ENCODE measurements around the gene EXOC6B. TPM values are rescaled to one million over a fixed set of nuclear protein-coding genes. Genes with fewer than 3 reads are reported as not detected.

EXOC6B gene
- total RNA-seq, 1 experiment from 2014 or later, result 40.1 TPM

GRCh38 chr2:72338076-72338475, 487.8 kb downstream of the EXOC6B start:
- no peaks in the 10 kb centered on the region for H3K27me3 Mint-ChIP-seq (ENCODE audit: low read depth)
- no peak overlapping the region for H3K27ac Mint-ChIP-seq
- H3K4me1 ChIP-seq (ENCODE audit: insufficient read depth, low read length), result no peaks in the 10 kb centered on the region
- H2BK15ac ChIP-seq (ENCODE audit: low read depth, low read length), result no peak overlapping the region
- H4K91ac ChIP-seq (ENCODE audit: insufficient read length, low read depth, low read length), result no peak overlapping the region
- H2BK5ac ChIP-seq (ENCODE audit: insufficient read length, low read length), result no peak overlapping the region
- no peak overlapping the region for H3K27ac ChIP-seq (ENCODE audit: insufficient read length, low read depth, low read length)
- H3K36me3 Mint-ChIP-seq (ENCODE audit: insufficient read depth in 1 of 3, low read depth in 3 of 3), result no peaks in the 10 kb centered on the region
- H3T11ph ChIP-seq (ENCODE audit: low read length), result no peak overlapping the region
- H3K4me3 Mint-ChIP-seq, result no peak overlapping the region
- H4K20me1 ChIP-seq (ENCODE audit: control insufficient read depth, insufficient read depth, insufficient read length), result no peaks in the 10 kb centered on the region
- H3K4me2 ChIP-seq (ENCODE audit: insufficient read depth, insufficient read length, low read length), result no peak overlapping the region
- no peak overlapping the region for H3K18ac ChIP-seq (ENCODE audit: insufficient read length, low read depth, low read length)
- no peak overlapping the region for H3K14ac ChIP-seq (ENCODE audit: insufficient read depth, low read length)
- H2BK120ac ChIP-seq (ENCODE audit: low read depth, low read length, poor library complexity, severe bottlenecking), result no peak overlapping the region
- H3K27me3 ChIP-seq (ENCODE audit: insufficient read depth, low read length), result no peaks in the 10 kb centered on the region
- no peaks in the 10 kb centered on the region for H3K23me2 ChIP-seq (ENCODE audit: insufficient read length, low read depth, low read length, poor library complexity, severe bottlenecking)
- no peaks in the 10 kb centered on the region for H3K9me3 ChIP-seq (ENCODE audit: control insufficient read depth, low read depth, low read length)
- H3K79me1 ChIP-seq (ENCODE audit: insufficient read depth, low read depth, low read length, poor library complexity, severe bottlenecking), result no peaks in the 10 kb centered on the region
- WGBS (ENCODE audit: extremely low coverage, insufficient read length, low lambda C conversion rate), result no CpG with 5 or more reads among the region's 1 CpG
- no peak overlapping the region for H4K8ac ChIP-seq (replicated peaks; ENCODE audit: insufficient read length, low read depth, low read length)
- H3K4me1 Mint-ChIP-seq, result peaks cover 0 to 2% of the 10 kb centered on the region in 2 experiments; a peak in 2 of 4 replicates
- no peak overlapping the region for H2AFZ ChIP-seq (ENCODE audit: low read length)
- no peak overlapping the region for H4K5ac ChIP-seq (ENCODE audit: insufficient read length, low read depth, low read length)
- no peak overlapping the region for H3K9ac ChIP-seq (ENCODE audit: extremely low read depth, insufficient read length, low read length)
- no peak overlapping the region for H3K56ac ChIP-seq (ENCODE audit: insufficient read length, low read depth, low read length)
- no peak for TF ChIP-seq CTCF (conservative IDR thresholded peaks at IDR 0.05)
- H3K23ac ChIP-seq (ENCODE audit: insufficient read length, low read depth, low read length), result no peak overlapping the region
- DNase-seq, result no peak
- H3K4ac ChIP-seq (ENCODE audit: low read depth, low read length), result no peak overlapping the region
- H3K9me3 Mint-ChIP-seq, result no peaks in the 10 kb centered on the region
- H3K79me2 ChIP-seq (ENCODE audit: insufficient read depth, low read length), result no peaks in the 10 kb centered on the region
- H2AK5ac ChIP-seq (ENCODE audit: insufficient read length, low read length), result no peak overlapping the region
- H2BK20ac ChIP-seq (ENCODE audit: low read depth, low read length, poor library complexity, severe bottlenecking), result no peak overlapping the region
- no peak overlapping the region for H2BK12ac ChIP-seq (ENCODE audit: insufficient read length, low read depth, low read length)
